ENCODE measurements around the gene HBB. TPM values are rescaled to one million over a fixed set of nuclear protein-coding genes. Genes with fewer than 3 reads are reported as not detected.
A peak's percentile ranks its signal among the peaks of the same experiment; 100 is the strongest.
"Not testable (repeated sequence)": the region's sequence is repeated elsewhere in the genome, so short reads cannot be mapped to it uniquely, and the experiment has no call there.

The HBB gene
- total RNA-seq, result 140 TPM
- long read RNA-seq, transcript HBB-201 (3 exons, 628 nt), result major isoform, 7 of 8 reads
- long read RNA-seq, partial matches to known transcripts, result 0 of 8 reads
- long read RNA-seq, other reads (novel, unspliced or antisense), result 0 of 8 reads

GRCh38 chr11:5226732-5227310, at the start of gene HBB:
Gene HBB, minus strand, starts transcription at chr11:5227071. Its CDS starts 50 bp downstream, at chr11:5227021.
- intact Hi-C loops (cut with DNase I), result no loop called here
- ATAC-seq, result no peak

DNA sequence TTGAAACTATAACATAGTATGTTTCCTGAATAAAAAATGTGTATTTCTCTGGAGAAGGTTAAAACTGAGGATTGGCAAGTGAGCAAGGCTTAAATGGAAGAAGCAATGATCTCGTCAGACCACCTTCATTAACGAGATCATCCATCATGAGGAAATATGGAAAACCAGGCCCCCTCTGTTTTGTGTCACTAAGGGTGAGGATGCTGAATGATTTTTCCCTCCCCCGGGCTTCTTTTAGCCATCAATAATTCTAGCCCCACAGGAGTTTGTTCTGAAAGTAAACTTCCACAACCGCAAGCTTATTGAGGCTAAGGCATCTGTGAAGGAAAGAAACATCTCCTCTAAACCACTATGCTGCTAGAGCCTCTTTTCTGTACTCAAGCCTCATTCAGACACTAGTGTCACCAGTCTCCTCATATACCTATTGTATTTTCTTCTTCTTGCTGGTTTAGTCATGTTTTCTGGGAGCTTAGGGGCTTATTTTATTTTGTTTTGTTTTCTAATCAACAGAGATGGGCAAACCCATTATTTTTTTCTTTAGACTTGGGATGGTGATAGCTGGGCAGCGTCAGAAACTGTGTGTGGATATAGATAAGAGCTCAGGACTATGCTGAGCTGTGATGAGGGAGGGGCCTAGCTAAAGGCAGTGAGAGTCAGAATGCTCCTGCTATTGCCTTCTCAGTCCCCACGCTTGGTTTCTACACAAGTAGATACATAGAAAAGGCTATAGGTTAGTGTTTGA, 48.7 kb upstream of the HBB start:
- intact Hi-C loops (cut with DNase I), result no loop called here
- DNase-seq (ENCODE audit: missing footprints), result no peak
- no peak for ATAC-seq

More at GRCh38 chr11:5226732-5227310, at the start of gene HBB:
- DNase-seq (ENCODE audit: missing footprints), result no peak

GRCh38 chr11:5274395-5274794, 47.5 kb upstream of the HBB start:
- ATAC-seq (no peak), DNase-seq (ENCODE audit: missing footprints) (no peak)
- intact Hi-C loops (cut with DNase I), result no loop called here

DNA sequence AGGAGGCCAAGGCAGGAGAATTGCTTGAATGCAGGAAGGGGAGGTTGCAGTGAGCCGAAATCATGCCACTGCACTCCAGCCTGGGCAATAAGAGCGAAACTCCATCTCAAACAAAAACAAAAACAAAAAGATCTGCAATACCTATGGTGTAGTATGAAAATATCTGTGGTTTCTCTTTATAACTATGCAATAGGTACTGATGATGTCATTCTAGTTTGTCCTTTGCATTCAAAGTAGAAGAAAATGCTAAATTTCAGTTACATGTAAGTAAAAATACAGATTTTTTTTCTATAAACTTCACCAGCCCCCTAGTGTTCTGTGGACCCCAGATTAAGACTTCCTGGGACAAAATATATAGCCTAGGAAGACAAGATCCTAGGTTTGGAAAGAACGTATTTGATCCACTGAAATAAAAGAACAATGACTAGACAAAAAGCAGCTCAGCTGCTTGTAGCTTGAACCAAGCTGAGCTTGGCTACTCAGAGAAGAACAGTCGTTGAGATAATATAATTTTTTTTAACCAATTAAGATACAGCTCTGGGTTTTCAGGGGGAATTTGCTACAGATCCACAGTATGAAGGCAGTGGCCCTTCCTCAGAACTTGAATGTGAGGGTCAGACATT, 45.6 kb upstream of the HBB start:
- no peak for DNase-seq (ENCODE audit: missing footprints)
- no peak for ATAC-seq
- intact Hi-C loops (cut with DNase I), result no loop called here

GRCh38 chr11:5269715-5270147, 42.9 kb upstream of the HBB start, which contains the start of gene HBE1:
Gene HBE1, minus strand, starts transcription at chr11:5269945. Its CDS starts 55 bp downstream, at chr11:5269890.
- ATAC-seq, result no peak
- no peak for DNase-seq (ENCODE audit: missing footprints)
- intact Hi-C loops (cut with DNase I), result no loop called here

DNA sequence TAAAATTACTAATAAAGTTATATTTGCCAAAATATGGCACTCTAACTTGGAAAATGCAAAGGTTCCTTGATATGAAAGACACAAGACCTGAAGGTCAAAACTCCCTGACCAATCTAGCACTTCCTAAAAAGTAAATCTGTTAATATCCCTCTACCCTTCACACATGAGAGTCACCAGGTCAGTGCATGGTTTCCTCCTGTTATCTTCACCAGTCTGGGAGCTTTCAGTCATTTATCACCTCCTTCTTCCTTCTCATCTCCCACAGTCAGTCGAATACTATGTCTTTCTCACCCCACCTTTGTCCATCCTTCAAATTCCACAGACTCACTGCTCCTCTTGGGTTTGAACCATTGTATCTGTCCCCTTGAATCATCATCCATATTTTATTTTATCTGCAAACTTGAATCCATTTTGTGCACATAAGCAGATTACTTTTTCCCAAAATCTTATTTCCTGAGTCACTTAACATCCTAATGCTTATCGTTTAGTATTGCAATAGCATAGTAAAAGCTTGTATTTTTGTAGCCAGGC, 40.2 kb upstream of the HBB start:
- intact Hi-C loops (cut with DNase I), result no loop called here
- no peak for ATAC-seq
- DNase-seq (ENCODE audit: missing footprints), result no peak

DNA sequence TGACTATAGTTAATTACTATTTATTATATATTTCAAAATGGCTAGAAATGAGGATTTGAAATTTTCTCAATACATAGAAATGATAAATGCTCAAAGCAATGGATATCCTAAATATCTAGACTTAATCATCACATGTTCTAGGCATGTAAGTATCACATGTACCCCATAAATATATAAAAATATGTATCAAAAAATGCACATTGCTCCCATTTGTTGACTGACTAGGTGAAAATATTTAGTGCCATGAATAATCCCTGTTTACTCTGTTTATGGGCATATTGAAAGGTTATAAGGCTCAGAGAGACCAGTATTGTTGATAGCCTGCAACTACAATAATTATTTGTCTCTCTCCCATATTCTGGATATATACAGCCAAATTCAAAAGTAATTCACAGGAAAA, 39.7 kb upstream of the HBB start:
- ATAC-seq (no peak), DNase-seq (ENCODE audit: missing footprints) (no peak)
- intact Hi-C loops (cut with DNase I), result no loop called here

DNA sequence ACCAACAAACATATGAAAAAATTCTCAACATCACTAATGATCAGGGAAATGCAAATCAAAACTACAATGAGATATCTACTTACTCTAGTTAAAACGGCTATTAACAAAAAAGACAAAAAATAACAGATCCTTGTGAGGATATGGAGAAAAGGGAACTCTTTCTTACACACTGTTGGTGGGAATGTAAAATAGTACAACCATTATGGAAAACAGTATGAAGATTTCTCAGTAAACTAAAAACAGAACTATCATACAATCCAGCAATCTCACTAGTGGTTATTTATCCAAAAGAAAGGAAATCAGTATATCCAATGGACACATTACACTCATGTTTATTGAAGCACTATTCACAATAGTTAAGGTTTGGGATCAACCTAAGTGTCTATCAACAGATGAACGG, 39.0 kb upstream of the HBB start:
- intact Hi-C loops (cut with DNase I), result no loop called here
- ATAC-seq, result no peak

GRCh38 chr11:5258543-5259262, 31.8 kb upstream of the HBB start:
- intact Hi-C loops (cut with DNase I), result no loop called here
- ATAC-seq, result no peak
- peak; percentile 37 for DNase-seq (ENCODE audit: missing footprints)

More for the DNA sequence above, 39.0 kb upstream of the HBB start:
- DNase-seq (ENCODE audit: missing footprints), result no peak

GRCh38 chr11:5257296-5257695, 30.4 kb upstream of the HBB start:
- DNase-seq (ENCODE audit: missing footprints) (no peak), ATAC-seq (no peak)
- intact Hi-C loops (cut with DNase I), result no loop called here

GRCh38 chr11:5254646-5255413, 28.0 kb upstream of the HBB start, which contains the start of gene HBG2:
Gene HBG2, minus strand, starts transcription at chr11:5254781. Its CDS starts 53 bp downstream, at chr11:5254728.
- DNase-seq (ENCODE audit: missing footprints); ATAC-seq; intact Hi-C loops (cut with DNase I): not testable (repeated sequence)

DNA sequence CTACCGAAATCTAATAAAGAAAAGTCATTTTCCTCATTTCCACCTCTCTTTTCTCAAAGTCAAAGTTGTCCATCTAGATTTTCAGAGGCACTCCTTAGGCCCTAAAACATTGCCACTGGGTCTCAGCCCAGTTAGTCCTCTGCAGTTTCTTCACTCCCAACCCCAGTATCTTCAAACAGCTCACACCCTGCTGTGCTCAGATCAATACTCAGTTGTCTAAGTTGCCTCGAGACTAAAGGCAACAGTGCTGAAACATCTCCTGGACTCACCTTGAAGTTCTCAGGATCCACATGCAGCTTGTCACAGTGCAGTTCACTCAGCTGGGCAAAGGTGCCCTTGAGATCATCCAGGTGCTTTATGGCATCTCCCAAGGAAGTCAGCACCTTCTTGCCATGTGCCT, 27.2 kb upstream of the HBB start:
- DNase-seq (ENCODE audit: missing footprints); intact Hi-C loops (cut with DNase I); ATAC-seq: not testable (repeated sequence)

GRCh38 chr11:5253440-5253839, 26.6 kb upstream of the HBB start:
- ATAC-seq; DNase-seq (ENCODE audit: missing footprints); intact Hi-C loops (cut with DNase I): not testable (repeated sequence)

GRCh38 chr11:5252919-5253265, 26.0 kb upstream of the HBB start:
- intact Hi-C loops (cut with DNase I), result no loop called here
- DNase-seq (ENCODE audit: missing footprints) (no peak), ATAC-seq (no peak)

- DNase-seq (ENCODE audit: missing footprints), result no peak
- no peak for ATAC-seq
- intact Hi-C loops (cut with DNase I), result no loop called here
Observed at GRCh38 chr11:5252192-5252918, 25.5 kb upstream of the HBB start.

- ATAC-seq (no peak), DNase-seq (ENCODE audit: missing footprints) (no peak)
- intact Hi-C loops (cut with DNase I), result no loop called here
Observed at GRCh38 chr11:5251746-5252145, 24.9 kb upstream of the HBB start.

- DNase-seq (ENCODE audit: missing footprints) (no peak), ATAC-seq (no peak)
- intact Hi-C loops (cut with DNase I), result no loop called here
Observed at GRCh38 chr11:5250543-5251204, 23.8 kb upstream of the HBB start.

Data from Right ventricle myocardium inferior (tissue), 1 donor.